ENCODE data around the gene OR52B2.

The OR52B2 gene

GRCh38 chr11:6129011-6129410 is 41.1 kb downstream of the OR52B2 start:
- FAIRE-seq (no peak), DNase-seq (ENCODE audit: insufficient read length, low spot score) (no peak)
- TF ChIP-seq POLR2A (IDR thresholded peaks at IDR 0.05; ENCODE audit: low read depth, low read length), result no peak

GRCh38 chr11:6127881-6128280 is 42.2 kb downstream of the OR52B2 start:
- FAIRE-seq (no peak), DNase-seq (ENCODE audit: insufficient read length, low spot score) (no peak)
- TF ChIP-seq POLR2A (IDR thresholded peaks at IDR 0.05; ENCODE audit: low read depth, low read length), result no peak

GRCh38 chr11:6124245-6124644 is 45.9 kb downstream of the OR52B2 start:
- no peak for DNase-seq (ENCODE audit: insufficient read length, low spot score)
- FAIRE-seq, result no peak
- no peak for TF ChIP-seq POLR2A (IDR thresholded peaks at IDR 0.05; ENCODE audit: low read depth, low read length)
